ENCODE results near the gene NR1I2.

Gene NR1I2

GRCh38 chr3:119776304-119776703 is 5.6 kb upstream of the NR1I2 start:
- TF ChIP-seq, protein P1, sequence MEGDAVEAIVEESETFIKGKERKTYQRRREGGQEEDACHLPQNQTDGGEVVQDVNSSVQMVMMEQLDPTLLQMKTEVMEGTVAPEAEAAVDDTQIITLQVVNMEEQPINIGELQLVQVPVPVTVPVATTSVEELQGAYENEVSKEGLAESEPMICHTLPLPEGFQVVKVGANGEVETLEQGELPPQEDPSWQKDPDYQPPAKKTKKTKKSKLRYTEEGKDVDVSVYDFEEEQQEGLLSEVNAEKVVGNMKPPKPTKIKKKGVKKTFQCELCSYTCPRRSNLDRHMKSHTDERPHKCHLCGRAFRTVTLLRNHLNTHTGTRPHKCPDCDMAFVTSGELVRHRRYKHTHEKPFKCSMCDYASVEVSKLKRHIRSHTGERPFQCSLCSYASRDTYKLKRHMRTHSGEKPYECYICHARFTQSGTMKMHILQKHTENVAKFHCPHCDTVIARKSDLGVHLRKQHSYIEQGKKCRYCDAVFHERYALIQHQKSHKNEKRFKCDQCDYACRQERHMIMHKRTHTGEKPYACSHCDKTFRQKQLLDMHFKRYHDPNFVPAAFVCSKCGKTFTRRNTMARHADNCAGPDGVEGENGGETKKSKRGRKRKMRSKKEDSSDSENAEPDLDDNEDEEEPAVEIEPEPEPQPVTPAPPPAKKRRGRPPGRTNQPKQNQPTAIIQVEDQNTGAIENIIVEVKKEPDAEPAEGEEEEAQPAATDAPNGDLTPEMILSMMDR (IDR thresholded peaks at IDR 0.05; ENCODE audit: borderline replicate concordance, control extremely low read depth, extremely low read depth, insufficient read depth, missing control alignments) = no peak
- DNase-seq (ENCODE audit: low spot score) = no peak
- in situ Hi-C loops (cut with MboI; ENCODE audit: low sequenced_read_pairs, unreplicated experiment) = no loop called here

DNA sequence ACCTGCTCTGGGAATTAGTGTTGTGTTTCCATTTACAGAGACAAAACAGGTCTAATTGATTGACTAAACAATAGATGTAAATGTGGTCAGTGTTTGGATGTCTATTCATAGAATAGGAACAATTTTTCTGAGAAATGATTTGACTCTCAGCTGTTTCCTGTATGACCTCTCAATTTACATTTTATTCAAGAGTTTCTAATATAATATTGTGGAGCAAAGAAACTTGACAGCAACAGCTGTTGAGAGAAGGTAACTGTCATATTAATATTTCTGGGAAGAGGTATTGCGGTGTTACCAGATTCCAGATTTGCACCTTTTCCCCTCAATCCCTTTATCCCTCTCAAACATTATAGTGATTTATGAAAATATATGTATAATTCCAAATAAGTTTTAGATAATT is 3.7 kb upstream of the NR1I2 start:
- TF ChIP-seq, protein P1 (IDR thresholded peaks at IDR 0.05; ENCODE audit: borderline replicate concordance, control extremely low read depth, extremely low read depth, insufficient read depth, missing control alignments) = no peak
- DNase-seq (ENCODE audit: low spot score) = no peak
- in situ Hi-C loops (cut with MboI; ENCODE audit: low sequenced_read_pairs, unreplicated experiment) = no loop called here

DNA sequence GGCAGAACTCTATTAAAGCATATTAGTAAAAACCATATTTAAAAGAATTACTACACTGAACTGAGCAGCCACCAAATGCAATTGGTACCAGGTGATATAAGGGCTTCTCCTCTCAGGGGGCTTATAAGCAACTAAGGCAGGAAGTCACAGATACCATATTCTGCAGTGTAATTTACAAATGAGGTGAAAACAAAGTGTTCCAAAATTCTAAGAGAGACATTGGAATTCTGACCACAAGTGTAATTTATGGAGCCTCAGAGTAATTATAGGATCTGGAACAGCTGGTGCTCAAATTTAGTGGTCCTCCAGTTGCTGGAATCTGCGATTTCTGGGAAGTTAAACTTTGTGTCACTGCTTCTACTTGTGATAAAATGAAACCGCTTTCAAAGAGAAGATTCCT is 3.1 kb upstream of the NR1I2 start:
- TF ChIP-seq, protein P1 (IDR thresholded peaks at IDR 0.05; ENCODE audit: borderline replicate concordance, control extremely low read depth, extremely low read depth, insufficient read depth, missing control alignments) = no peak
- in situ Hi-C loops (cut with MboI; ENCODE audit: low sequenced_read_pairs, unreplicated experiment) = no loop called here
- DNase-seq (ENCODE audit: low spot score) = no peak

DNA sequence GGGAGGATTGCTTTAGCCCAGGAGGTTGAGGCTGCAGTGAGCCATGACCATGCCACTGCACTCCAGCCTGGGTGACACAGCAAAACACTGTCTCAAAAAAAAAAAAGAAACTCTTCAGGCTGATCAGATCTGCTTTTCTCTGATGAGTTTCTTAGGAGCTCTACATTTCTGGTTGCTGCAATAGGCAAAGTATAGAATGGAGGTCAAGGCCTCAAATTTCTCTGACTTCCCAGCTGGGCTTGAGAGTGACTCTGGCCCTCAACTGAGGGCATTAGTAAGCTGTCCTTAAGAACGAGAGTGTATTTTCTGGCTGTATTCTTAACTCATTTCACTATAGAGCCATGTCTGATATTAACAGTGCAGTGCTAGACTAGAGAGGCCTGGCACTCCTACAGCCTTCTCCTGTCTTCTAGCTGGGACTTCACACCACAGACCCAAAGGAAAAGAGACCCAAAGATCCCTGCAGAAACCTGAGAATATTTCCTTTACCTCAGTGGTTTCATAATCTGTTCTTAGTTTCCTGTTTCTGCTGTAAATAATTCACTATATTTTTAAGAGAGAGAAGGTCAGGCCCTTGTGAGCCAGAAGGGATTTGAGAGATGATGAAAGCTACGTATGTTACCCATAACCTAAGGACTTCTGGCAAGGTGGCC is 2.0 kb upstream of the NR1I2 start:
- TF ChIP-seq, protein P1 (IDR thresholded peaks at IDR 0.05; ENCODE audit: borderline replicate concordance, control extremely low read depth, extremely low read depth, insufficient read depth, missing control alignments) = no peak
- DNase-seq (ENCODE audit: low spot score) = no peak
- in situ Hi-C loops (cut with MboI; ENCODE audit: low sequenced_read_pairs, unreplicated experiment) = no loop called here

DNA sequence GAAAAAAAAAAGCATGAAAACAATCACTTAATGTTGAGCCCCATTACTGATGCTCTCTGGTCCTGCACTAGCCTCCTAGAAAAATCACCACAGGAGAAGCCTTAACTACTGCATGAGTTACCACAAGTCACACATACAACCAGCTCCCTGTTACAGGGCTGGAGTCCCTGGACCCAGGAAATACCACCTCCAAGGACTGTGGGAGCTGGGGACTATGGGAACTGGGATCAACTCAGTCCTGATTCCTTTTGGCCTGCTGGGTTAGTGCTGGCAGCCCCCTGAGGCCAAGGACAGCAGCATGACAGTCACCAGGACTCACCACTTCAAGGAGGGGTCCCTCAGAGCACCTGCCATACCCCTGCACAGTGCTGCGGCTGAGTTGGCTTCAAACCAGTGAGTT is 559 bp downstream of the NR1I2 start:
- no peak for DNase-seq (ENCODE audit: low spot score)
- TF ChIP-seq, protein P1 (IDR thresholded peaks at IDR 0.05; ENCODE audit: borderline replicate concordance, control extremely low read depth, extremely low read depth, insufficient read depth, missing control alignments) = no peak
- in situ Hi-C loops (cut with MboI; ENCODE audit: low sequenced_read_pairs, unreplicated experiment) = no loop called here

DNA sequence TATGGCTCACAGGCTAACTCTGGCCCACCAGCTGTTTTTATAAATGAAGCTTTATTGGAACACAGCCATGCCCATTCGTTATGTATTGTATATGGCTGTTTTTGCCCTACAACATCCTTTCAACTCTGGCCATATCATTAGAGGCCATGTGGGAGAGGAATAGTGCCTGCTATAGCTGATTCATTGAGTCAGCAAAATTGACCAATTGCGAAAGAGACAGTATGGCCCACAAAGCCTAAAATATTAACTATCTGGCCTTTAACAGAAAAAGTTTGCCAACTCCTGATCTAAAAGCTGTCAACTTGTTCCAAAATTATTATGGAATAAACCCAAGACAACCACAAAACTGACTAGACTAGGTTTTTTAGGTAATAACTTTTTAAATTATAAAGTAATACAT is 1.4 kb downstream of the NR1I2 start:
- TF ChIP-seq, protein P1 (IDR thresholded peaks at IDR 0.05; ENCODE audit: borderline replicate concordance, control extremely low read depth, extremely low read depth, insufficient read depth, missing control alignments) = no peak
- in situ Hi-C loops (cut with MboI; ENCODE audit: low sequenced_read_pairs, unreplicated experiment) = no loop called here
- DNase-seq (ENCODE audit: low spot score) = no peak
